NCI-H2171 treated with DMSO at 0.1 percent for 48 hours (cell line): ENCODE results near the gene LDB2.
"Not testable (repeated sequence)": the region's sequence is repeated elsewhere in the genome, so short reads cannot be mapped to it uniquely, and the experiment has no call there.

Experiments used
- DNase-seq: peaks from one replicate; lab custom pipeline; 2025; lab: John Stamatoyannopoulos, UW

The LDB2 gene

DNA sequence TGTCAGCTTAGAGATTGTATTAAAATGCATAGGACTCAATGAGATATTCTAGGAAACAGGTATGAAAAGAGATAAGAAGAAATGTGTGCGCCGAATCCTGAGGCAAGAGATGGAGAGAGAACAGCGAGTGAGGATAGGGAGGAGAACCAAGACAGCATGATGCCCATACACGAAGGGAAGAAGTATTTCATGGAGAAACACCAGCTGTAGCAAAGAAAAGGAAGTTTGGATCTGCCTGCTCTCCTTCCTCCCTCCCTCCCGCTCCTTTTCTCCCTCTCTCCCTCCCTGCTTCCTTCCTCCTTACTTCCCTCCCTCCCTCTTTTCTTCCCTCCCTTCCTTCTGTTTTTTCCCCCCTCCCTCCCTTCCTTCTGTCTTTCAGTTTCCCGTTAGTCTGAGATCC lies 353.6 kb downstream of the LDB2 start:
- no peak for DNase-seq

DNA sequence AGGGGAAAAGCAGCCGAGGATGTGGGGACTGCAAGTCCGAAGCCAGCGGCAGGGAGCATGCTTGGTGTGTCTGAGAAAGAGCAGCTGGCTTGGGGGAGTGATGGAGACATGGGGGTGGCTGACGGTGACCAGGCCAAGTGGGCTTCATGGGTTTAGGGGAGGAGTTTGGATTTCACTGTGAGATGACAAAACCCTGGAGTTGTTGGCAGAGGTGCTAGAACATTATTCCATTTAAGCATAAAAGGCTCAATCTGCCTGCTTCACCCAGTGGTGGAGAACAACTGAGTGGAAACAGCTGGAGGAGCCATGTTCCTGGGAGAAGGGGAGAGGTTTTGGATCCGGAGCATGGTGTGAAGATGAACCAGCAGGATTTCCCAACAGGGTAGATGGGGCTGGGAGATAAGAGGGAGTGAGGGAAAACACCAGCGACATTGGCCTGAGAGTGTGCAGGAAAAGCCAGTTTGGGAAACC lies 354.2 kb downstream of the LDB2 start:
- DNase-seq: no peak

GRCh38 chr4:16537926-16538325 lies 360.5 kb downstream of the LDB2 start:
- no peak for DNase-seq

GRCh38 chr4:16532240-16532970 lies 366.0 kb downstream of the LDB2 start:
- DNase-seq: no peak

- DNase-seq: no peak
These were observed 367.5 kb downstream of the LDB2 start for GRCh38 chr4:16530688-16531635.

DNA sequence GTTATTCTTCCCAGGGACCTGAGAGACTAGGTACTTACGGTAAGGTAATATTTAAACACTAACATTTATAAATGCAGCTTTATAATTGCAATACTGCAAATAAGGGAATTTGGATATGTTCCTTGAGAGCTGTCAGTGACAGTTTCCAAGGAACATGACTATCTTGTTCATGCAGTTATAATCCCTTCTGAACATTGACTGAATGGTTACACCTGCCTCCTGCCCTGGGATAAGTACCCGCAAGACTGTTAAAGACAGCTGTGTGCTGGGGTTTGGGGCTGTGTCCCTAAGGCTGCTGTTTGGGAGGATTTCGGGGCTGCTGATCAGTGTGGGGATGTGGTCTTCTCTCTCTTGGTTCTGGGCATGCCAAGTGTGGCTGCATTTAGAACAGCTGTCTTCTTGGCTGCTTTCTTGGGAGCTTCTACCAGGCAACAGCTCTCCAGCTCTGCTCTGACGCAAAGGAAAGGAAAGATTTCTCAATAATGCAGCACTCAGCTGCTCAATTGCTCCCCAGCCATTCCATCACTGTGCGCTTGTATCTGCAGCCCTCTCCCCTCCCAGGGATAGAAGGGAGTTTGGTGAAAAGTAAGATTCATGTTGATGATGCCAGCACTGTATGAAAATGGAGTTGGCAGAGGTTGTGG lies 373.4 kb downstream of the LDB2 start:
- DNase-seq: no peak

GRCh38 chr4:16524406-16524805 lies 374.0 kb downstream of the LDB2 start:
- no peak for DNase-seq

DNA sequence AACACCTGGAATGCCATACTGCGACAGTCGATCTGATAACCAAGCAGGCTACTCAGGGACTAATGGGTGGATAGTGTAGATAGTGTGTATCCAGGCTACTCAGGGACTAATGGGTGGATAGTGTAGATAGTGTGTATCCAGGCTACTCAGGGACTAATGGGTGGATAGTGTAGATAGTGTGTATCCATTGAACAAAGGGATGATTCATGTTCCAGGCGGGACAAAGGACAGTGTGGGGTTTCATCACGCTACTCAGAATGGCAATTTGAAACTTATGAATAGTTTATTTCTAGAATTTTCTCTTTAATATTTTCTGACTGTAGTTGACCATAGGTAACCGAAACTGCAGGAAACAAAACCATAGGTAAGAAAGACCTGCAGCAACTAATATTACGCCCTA lies 374.9 kb downstream of the LDB2 start:
- not testable (repeated sequence) for DNase-seq

GRCh38 chr4:16521156-16521915 lies 377.1 kb downstream of the LDB2 start:
- DNase-seq: no peak

DNA sequence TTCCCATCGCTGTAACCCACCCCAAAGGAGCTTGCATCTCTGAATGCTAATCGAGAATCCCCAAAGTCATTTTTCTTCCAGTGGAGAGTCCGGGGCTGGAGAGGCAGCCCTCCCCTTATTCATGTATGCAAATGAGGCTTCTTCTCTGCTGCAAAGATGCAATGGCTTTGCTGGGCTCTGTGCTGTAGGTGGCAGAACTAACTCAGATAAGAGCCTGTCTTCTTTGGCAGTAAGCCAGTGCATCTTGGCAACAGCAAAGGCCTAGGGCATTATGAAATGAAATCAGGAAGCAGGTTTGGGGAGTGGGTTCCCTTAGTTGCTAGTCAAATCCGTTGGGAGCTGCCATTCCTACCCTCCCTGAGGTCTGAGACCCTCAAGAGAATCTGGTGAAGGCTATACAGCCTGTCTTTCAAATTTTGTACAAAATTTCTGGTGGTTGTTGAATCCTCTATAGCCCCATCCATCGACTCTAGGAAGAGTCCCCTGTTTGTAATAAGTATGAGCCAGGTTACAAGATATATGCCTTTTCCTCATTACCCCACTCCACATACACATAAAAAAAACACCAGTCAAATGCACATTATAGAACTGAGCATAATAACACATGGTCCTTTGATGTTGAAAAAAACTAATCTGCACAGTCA lies 381.5 kb downstream of the LDB2 start:
- DNase-seq: no peak

- DNase-seq: no peak
These were observed 384.6 kb downstream of the LDB2 start for GRCh38 chr4:16513876-16514275.

DNA sequence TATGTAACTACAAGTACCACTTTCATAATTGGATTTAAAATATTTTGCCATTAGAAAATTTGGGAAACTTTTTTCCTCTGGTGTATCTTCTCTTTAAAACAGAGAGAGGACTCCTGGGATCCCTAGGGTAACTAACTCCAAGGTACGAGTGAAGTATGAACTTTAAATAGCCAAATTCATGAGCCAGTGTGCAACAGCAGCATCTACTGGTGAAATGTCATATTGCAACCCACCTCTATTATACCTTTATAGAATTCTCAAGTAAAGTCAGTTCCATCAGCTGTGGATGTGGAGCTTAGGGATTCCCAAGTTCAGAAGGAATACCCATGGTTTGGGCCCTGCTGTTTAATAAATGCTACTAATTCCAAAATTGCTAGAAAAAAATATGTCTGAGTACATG lies 389.5 kb downstream of the LDB2 start:
- no peak for DNase-seq

DNA sequence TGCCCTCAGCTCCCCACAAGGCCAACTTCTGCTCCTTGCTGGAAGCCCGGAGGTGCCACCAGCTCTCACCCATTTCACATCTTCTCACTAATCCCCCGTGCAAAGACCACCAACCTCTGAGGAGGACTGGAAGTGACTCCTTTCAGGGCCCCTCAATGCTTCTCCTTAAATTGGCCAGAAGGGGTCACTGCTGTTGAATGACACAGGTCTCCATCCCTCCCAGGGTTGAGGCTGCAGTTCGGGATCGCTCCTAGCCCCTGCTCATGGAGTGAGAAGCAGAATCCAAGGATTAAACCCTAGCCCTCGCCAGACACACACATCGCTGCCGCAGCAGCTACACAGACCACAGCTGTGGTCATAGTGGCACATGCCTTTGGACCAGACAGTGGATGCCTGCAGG lies 392.7 kb downstream of the LDB2 start:
- DNase-seq: no peak

DNA sequence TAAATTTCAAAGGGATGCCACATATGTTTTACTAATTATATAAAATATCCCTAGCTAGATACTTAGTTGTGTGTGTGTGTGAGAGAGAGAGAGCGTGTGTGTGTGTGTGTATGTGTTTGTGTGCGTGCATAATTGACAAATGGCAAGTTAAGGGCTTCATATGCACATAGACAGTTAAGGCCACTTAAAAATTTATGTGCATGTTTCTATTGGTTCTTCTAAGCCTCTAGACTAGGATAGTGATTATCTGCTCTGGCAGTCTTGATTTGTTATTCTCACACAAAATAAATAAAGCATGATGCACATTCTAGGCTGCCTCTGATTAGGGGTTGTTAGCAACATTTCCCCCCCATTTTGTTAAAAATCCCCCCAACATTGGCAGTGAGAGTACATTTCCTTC lies 393.2 kb downstream of the LDB2 start:
- no peak for DNase-seq

GRCh38 chr4:16503421-16504100 lies 394.9 kb downstream of the LDB2 start:
- no peak for DNase-seq

- no peak for DNase-seq
These were observed 399.5 kb downstream of the LDB2 start for GRCh38 chr4:16498978-16499377.

DNA sequence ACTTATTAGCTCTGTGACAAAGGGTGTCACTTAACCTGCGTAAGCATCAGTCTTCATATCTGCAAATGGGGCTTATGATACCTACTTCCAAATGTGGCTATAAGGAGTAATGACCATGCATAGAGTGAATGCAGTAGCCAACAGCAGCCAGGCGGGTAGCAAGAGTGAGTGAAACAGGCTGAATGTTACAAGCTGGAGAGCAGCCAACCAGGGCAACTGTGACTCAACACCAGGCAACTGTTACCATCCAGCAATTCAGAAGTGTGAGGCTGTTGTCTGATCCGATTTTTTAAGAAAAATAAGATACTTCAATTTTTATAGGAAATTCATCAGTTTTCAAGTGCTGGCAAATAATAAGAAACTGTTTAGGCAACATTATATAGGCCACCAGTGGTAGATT lies 401.9 kb downstream of the LDB2 start:
- no peak for DNase-seq

- no peak for DNase-seq
These were observed 405.6 kb downstream of the LDB2 start for GRCh38 chr4:16492872-16493271.

GRCh38 chr4:16489226-16489625 lies 409.2 kb downstream of the LDB2 start:
- DNase-seq: no peak

DNA sequence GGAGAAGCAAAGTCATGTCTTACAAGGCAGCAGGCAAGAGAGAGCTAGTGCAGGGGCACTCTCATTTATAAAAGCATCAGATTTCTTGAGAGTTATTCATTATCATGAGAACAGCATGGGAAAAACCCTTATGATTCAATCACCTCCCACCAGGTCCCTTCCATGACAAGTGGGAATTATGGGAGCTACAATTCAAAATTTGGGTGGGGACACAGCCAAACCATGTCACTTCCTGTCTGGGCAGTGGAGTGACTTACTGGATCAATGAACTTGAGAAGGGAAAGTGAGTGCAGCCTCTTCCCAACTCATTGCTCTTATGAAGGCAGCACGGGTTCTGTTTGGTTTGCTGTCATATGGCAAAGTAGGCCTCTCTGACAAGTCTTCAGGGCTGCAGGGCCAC lies 410.4 kb downstream of the LDB2 start:
- no peak for DNase-seq

GRCh38 chr4:16484711-16485110 lies 413.7 kb downstream of the LDB2 start:
- no peak for DNase-seq
